GM18873 (cell line): Measurements from ENCODE around the gene CHCHD3.

Experiments
- ATAC-seq: cut with Tn5 transposase; IDR thresholded peaks from one replicate; pipeline ENCODE4 v1.9.1; 2021; ENCODE audit warnings: mild to moderate bottlenecking, moderate library complexity, moderate number of reproducible peaks; ENCODE audit not compliant: unreplicated experiment, low FRiP score

Gene CHCHD3

GRCh38 chr7:132877573-132877972 lies 204.3 kb downstream of the CHCHD3 start:
- no peak for ATAC-seq

DNA sequence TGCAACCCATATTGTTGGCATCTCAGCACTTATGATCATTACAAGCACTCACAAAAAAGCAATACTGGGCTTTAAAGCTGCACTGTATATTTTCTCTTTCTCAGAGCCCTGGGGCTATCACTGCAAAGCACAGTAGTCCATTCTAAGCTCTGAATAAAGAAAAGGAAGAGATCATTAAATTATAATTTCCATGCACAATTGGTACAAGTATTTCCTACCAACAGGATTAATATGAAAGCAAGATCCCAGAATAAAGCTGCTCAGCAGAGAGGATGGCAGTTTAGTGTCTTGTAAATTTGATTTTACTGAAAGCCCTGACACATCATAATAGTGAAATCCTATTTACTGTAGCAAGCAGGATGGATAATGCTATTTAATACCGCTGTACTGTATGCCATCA lies 205.3 kb downstream of the CHCHD3 start:
- no peak for ATAC-seq

DNA sequence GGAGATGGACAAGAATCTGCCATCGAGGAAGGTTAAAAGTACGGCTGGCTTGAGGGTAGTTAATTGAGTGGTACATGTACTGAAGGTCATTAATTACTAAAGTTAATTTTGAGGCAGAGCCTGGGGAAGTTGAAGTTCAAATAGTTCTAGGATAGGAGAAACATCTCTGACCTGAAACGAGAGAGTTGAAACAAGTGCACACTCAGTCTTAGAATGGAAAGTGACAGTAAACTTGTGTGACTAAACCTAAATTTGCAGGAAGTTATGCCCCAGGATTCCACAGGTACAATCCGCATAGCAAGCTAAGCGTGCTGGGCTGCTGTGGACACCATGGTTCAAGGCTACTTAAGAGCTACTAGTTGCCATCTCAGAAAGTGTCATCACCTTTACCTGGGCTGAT lies 209.9 kb downstream of the CHCHD3 start:
- no peak for ATAC-seq

DNA sequence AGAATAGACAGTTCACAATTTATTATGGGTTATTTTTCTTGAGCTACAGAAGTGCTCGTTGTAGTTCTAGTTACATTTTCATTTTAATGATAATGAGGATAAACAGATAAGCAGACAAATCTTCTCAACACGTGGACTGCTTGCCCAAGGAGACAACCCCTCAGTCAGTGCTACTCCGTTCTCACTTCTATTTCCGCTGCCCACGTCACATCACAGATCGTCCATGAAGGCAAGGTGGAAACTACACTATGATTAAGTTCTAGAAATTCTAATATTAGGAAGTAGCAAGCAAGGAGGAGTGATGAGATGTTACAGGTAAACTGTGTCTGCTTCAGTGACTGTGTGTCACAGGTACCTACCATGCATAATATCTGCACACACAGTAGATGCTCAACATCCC lies 210.5 kb downstream of the CHCHD3 start:
- ATAC-seq: no peak

GRCh38 chr7:132869166-132869861 lies 212.6 kb downstream of the CHCHD3 start:
- ATAC-seq: no peak

GRCh38 chr7:132866551-132866950 lies 215.3 kb downstream of the CHCHD3 start:
- ATAC-seq: no peak

- no peak for ATAC-seq
Observed at GRCh38 chr7:132866144-132866531, 215.8 kb downstream of the CHCHD3 start.

GRCh38 chr7:132865366-132866143 lies 216.3 kb downstream of the CHCHD3 start:
- ATAC-seq: no peak

GRCh38 chr7:132861940-132862554 lies 219.8 kb downstream of the CHCHD3 start:
- ATAC-seq: no peak

- no peak for ATAC-seq
Observed at GRCh38 chr7:132861424-132861823, 220.5 kb downstream of the CHCHD3 start.

- no peak for ATAC-seq
Observed at GRCh38 chr7:132859199-132859598, 222.7 kb downstream of the CHCHD3 start.

GRCh38 chr7:132858760-132859159 lies 223.1 kb downstream of the CHCHD3 start:
- ATAC-seq: no peak

DNA sequence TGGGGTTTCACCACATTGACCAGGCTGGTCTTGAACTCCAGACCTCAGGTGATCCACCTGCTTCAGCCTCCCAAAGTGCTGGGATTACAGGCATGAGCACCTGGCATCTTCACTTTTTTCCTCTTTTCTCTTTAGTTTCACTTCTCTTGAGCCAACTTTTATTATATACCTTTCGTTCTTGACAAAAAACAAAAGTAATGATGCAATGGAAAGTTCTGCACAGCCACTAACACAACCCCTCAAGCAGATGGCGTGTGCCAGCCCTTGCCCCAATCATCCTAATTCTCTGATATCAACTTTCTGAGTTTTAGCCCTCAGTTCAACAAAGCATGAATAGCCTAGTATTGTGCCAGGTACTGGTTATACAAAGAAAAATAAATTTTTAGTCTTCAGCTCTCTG lies 223.6 kb downstream of the CHCHD3 start:
- no peak for ATAC-seq

DNA sequence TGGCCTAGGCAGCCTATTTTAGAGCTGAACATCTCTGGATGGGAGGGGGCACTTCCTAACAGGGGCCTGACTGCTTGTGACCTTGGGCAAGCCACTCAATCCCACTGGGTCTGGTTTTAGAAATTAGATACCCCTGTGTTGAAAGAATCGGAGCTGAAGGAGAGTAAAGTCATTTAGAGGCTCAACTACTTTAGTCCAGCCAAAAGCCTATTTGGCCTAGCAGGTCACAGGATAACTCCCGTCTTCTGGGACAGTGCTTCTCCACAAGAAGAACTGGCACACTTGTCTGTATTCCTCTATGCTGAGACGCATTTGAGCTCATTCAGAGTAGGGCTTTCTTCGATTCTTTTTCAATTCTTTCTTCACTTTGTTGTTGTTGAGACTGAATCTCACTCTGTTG lies 224.2 kb downstream of the CHCHD3 start:
- no peak for ATAC-seq

- no peak for ATAC-seq
Observed at GRCh38 chr7:132857031-132857430, 224.9 kb downstream of the CHCHD3 start.

DNA sequence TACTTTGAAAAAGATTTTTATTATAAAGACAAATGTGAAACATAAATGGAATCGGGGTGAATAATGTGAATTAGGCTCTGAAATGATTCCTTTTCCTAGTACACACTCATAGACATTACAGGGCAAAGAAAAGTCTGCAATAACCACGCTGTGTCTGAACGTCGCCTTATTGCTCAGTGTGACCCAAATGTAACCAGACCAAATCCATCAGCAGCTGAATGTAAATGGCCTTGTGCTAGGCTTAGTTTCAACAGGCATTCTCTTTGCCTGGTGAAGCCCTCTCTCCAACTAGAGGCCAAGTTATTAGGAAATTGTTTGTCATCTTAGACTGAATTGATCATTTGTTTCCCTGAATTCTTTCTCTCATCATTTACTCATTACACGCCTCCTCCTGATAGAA lies 225.5 kb downstream of the CHCHD3 start:
- ATAC-seq: no peak

DNA sequence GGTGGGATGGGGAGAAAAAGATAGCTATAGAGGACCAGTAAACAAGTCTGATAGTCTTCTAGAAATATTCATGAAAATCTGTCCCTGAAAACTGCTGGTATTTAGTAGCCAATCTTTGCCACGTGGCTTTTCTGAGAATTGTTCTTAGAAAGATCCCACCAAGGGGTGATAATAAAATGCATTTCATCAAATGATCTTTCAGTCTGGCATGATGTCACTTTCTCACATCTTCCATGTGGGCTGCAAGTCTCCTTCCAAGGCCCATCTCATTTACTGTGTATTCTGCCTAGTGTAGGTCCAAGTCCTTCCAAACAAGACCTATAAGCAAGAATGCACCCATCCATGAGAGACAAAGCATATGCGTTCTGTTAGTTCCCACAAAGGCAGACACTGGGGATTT lies 226.0 kb downstream of the CHCHD3 start:
- no peak for ATAC-seq

DNA sequence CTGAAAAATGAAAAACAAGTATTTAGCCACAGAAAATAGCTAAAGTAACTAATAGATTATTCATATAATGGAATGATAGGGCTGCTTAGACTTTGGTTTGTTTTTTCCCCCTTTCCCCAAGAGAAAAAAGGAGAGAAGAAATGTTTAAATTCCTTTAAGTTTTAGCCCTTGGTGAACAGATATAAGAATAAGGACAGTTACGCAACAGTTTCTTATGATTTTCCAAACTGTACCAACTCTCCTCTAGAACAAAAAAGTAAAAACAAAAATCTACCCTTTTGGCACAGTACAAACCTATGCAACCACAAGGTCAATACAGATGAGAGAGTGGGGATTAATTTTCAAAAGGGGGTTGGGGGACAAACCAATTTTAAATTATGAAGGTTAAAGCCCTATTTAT lies 227.7 kb downstream of the CHCHD3 start:
- ATAC-seq: no peak

GRCh38 chr7:132847376-132847775 lies 234.5 kb downstream of the CHCHD3 start:
- ATAC-seq: no peak

DNA sequence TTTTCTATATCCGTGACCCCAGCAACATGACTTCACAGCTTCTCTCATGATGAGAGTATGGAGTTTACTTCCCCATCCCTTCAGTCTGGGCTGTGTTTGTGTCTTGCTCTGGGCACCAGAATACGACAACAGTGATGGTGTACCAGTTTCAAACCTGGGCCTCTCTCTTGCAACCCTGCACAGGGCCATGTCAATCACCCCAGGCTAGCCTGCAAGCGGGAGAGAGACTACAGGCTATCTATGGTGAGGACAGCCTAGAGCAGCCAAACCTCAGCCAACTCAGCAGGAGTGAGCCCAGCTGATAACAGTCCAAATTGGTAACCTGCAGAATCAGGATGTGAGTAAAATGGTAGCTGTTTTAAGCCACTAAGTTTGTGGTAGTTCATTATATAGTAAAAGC lies 235.8 kb downstream of the CHCHD3 start:
- ATAC-seq: no peak

DNA sequence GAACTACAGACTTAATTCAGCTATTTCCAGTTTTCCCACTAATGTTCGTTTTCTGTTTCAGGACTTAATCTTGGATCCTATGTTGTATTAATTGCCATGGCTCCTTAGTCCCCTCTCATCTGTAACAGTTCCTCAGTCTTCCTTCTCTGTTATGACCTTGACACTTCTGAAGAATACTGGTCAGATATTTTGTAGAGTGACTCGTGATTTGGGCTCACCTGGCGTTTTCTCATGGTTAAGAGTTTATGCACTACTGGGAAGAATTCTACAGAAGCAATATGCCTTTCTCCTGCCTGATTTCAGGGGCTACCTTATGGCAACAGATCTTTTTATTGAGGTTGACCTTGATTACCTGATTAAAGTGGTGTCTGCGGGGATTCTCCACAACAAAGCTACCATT lies 239.4 kb downstream of the CHCHD3 start:
- ATAC-seq: no peak

DNA sequence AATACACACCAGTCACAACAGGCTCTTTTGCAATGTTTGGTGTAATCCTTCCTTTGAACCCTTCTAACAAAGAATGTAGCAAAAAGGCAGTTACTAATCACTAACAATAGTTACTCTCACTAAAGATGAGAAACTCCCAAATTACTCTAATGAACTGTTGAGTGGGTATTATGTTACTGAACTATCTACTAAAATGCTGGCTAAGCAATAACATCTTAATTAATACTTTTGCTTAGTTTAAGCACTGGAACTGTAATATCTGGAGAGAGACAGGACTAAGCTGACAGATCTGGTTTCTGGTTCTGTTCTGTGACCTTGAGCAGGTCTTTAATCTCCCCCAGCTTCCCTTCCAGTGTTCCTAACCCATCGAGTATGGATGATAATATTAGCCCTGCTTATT lies 241.7 kb downstream of the CHCHD3 start:
- no peak for ATAC-seq
